GM12874 (cell line): ENCODE data around the gene FOXK2.

Experiments
- CTCF ChIP-seq: IDR thresholded peaks from 2 replicates; pipeline ENCODE4 v1.5.1; 2011; ENCODE audit warnings: low read depth, mild to moderate bottlenecking, control low read depth, low read length, moderate library complexity; ENCODE audit not compliant: insufficient read depth

The FOXK2 gene

GRCh38 chr17:82613283-82614094 is 94.0 kb downstream of the FOXK2 start:
- TF ChIP-seq CTCF, result no peak

DNA sequence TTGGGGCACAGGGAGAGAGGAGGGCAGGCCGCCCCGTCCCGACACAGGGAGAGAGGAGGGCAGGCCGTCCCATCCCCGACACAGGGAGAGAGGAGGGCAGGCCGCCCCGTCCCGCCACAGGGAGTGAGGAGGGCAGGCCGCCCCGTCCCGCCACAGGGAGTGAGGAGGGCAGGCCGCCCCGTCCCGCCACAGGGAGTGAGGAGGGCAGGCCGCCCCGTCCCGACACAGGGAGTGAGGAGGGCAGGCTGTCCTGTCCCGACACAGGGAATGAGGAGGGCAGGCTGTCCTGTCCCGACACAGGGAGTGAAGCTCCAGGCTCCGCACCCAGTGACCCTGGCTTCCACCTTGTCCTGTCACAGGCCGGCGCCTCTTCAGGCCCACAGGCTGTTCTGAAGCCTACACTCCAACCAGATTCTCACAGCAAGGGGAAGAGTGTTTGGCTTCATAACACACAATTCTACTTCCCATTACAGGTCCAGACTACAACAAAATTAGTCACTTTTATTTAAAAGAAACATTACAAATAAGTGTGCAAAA is 94.6 kb downstream of the FOXK2 start:
- no peak for TF ChIP-seq CTCF

- TF ChIP-seq CTCF, result no peak
Measured at GRCh38 chr17:82615084-82616020, 95.8 kb downstream of the FOXK2 start.

GRCh38 chr17:82616021-82616711 is 96.6 kb downstream of the FOXK2 start:
- no peak for TF ChIP-seq CTCF

DNA sequence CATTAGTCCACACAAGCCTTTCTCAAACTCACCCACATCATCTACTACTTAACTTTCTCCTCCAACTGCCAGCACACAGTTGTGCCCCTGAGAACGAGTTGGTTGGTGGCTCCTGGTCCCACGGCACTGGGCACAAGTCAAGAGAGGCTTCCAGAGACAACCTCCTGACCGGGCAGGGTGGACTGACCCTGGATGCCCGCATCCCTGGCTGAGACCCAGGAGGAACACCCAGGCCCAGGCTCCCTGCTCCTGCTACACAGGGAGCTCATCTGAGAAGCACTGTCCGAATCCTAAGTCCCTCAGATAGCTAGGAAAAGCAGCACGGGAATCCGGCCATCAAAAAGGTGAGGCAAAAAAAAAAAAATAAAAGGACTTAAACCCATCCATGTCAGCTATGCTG is 99.7 kb downstream of the FOXK2 start:
- no peak for TF ChIP-seq CTCF

- no peak for TF ChIP-seq CTCF
Measured at GRCh38 chr17:82619641-82620040, 100.1 kb downstream of the FOXK2 start.
